GM19463 (cell line): Measurements from ENCODE around the gene UNC13D.

Experiments used
- ATAC-seq: cut with Tn5 transposase; IDR thresholded peaks from one replicate; pipeline ENCODE4 v1.9.1; 2021; ENCODE audit warnings: mild to moderate bottlenecking, moderate library complexity; ENCODE audit not compliant: unreplicated experiment

The UNC13D gene

GRCh38 chr17:75835654-75835987 is 8.6 kb downstream of the UNC13D start:
- ATAC-seq: no peak

DNA sequence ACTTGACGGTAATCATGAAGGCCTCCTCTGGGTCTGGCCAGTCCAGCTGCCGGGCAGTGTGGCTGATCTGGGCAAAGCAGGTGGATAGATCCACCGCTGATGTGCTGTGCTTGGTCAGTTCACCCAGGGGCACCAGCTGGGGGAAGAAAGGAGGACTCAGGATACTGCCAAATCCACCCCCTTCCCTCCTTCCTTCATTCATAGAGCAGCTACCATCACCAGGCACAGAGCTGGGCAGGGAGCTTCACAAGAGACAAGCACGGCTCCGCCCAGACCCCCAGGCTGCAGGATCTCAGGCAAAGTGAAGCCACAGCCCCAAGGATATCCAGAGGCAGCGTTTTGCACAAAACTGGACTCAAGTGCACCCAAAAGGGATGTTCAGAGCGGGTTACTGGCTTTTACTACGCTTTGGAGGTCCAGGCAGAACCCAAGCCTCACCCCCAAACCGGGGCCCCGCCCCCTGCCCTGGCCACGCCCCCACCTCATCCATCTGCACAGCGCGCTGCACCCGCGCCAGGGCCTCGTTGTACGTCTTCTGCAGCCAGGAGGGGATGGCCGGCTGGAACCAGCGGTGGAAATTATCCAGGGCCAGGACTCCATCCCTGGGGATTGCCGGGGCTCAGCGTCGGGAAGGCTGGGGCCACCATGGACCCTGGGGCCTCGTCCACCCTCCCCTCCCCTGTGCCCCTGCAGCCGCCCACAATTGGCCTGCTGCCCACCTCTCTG is 9.1 kb downstream of the UNC13D start:
- ATAC-seq: no peak

DNA sequence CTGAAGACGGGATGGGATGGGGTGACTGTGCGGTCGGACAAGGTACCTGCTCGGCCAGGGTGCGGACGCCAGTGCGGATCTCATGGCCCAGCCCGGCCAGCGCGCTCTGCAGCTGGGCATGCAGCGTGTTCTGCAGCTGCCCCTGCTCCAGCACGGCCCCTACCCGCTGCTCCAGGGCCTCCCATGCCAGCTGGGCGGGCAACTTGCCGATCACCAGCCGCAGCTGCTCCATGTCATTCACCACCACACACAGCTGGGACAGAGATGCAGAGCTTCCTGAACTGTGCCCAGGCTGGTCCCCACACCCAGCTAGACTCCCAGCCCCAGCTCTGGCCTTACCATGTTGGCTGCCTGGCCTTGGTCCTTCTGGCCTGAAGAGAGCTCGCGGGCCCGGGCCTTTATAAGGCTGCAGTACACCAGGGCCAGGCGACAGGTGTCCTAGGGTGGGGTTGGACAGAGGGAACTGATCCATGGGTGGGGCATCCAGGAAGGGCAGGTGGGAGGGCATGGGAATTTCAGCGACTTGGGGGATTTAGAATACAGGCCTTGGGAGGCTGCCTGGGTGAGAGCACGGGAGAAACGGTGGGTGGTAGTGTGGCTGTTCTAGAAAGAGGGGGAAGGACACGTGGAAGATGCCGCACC is 9.8 kb downstream of the UNC13D start:
- ATAC-seq: no peak

DNA sequence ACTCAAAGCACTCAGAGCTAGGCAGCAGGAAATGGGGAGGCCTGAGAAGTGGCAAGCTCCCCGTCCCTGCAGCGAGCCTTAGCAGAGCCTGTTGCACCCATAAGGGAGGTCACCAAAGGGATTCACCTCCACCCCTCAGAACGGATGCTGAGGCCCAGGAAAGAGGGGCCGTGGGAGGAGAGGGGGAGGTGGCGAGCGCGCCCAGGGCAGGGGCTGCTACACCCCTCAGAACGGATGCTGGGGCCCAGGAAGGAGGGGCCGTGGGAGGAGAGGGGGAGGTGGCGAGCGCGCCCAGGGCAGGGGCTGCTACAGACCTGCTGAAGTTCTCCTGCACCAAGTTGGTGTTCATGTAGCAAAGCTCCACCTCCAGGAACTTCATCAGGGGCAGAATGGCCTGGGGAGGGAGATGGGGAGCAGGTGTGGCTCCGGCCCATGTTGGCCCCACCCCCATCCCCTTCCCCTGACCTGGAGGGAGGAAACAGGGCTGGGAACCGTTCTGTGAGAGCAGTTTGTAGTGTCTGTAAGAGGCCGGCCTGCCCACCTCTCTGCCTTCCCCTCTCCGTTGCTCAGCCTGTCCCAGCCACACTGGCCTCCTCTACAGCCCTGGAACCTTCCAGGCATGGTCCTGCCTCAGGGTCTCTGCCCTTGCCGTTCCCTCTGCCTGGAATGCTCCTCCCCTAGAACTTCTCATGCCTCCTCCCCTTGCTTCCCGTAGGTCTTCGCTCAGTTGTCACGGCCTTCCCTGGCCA is 11.4 kb downstream of the UNC13D start:
- ATAC-seq: no peak

- ATAC-seq: no peak
Observed at GRCh38 chr17:75832164-75832651, 12.0 kb downstream of the UNC13D start.

DNA sequence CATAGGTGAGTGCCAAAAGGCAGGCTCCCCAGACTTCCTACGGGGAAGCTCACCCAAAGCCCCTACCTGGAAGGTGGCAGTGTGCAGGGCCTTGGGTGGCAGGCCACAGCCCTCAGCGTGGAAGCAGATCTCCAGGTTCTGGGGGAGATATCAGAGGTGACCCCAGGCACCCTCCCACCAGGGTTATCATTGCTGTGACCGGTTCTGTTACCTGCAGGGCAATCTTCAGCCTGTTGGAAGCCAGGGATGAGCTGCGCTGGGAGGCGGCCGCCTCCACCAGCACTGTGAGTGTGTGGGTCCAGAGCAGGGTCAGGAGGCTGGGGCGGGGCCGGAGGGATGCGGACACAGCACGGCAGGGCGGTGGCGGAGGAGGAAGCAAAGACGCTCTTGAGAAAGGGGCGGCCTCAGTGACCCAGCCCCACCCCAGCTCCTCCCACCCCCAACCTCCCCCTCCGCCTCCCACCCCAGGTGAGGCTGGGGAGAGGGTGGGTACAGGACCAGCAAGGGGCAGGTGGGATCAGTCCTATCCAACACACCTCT is 13.1 kb downstream of the UNC13D start:
- ATAC-seq: no peak

GRCh38 chr17:75830164-75831031 is 13.8 kb downstream of the UNC13D start:
- no peak for ATAC-seq

- no peak for ATAC-seq
Observed at GRCh38 chr17:75829747-75830146, 14.5 kb downstream of the UNC13D start.

- no peak for ATAC-seq
Observed at GRCh38 chr17:75828741-75829140, 15.5 kb downstream of the UNC13D start.

- no peak for ATAC-seq
Observed at GRCh38 chr17:75828076-75828400, 16.2 kb downstream of the UNC13D start.

DNA sequence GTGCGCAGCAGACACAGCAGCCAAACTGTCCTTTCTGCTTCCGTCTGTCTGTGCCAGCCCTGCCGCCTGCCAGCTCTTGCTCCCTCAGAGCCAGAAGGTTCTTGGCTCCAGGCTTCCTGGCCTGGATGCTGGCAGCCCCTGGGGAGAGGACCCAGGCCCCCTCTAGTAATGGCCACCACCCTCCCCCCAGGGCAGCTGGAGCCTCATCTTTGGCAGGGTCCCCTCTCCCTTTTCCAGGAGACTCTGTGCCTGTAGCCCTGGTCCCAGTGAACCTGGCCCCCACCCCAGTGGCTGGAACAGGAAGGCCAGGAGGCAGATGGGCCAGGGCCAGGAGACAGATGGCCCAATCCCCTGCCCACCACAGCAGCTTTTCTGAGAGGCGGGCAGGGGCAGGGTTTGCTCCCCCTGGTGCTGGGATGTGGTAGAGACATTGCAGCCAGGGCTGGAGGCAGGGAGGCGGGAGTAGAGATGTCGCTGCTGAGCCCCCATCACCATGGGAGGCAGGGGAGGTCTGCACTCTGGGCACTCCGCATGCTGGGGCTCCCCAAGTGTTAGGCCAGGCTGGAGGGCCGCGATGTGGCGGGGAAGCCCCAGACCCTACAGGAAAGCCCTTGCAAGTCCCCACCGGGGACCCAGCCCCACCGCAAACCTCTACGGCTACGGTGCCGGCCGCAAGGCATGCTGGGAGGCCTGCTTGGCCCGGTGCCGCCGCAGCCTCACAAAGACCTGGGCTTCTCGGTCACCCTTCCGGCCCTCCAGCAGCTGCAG is 16.7 kb downstream of the UNC13D start:
- no peak for ATAC-seq

DNA sequence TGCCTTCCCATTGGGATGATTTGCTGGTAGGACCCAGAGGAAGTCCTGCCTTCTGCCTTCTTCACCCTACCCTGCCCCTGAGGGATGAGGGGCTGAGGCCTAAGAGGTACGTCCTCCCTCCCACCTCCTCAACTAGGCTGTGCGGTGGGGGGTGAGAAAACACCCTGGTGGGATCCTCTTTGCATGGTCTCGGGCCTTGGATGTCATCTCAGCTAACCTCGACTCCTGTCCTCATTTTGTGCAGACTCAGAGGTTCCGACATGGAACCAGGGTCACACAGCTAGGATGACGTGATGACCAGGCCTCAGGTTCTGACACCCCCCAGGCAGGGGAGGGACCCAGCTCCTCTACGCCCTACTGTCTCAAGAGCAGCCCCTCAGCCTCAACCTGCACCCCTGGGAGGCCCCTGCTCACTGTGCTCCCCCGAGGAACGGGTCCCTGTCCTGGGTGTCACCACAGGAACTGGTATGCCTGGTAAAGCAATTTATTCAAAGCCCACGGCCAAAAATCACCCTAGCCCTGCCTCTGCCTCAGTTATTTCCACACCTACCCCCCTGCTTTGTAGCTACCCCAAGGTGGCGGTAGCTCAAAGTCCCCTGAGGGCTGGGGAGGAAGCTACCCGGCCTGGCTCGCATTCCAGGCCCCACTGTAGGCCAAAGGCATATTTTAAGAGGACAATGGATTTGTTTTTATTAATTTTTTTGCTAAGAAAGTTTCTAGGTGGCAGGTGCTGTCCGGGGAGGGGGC is 17.5 kb downstream of the UNC13D start:
- ATAC-seq: no peak

DNA sequence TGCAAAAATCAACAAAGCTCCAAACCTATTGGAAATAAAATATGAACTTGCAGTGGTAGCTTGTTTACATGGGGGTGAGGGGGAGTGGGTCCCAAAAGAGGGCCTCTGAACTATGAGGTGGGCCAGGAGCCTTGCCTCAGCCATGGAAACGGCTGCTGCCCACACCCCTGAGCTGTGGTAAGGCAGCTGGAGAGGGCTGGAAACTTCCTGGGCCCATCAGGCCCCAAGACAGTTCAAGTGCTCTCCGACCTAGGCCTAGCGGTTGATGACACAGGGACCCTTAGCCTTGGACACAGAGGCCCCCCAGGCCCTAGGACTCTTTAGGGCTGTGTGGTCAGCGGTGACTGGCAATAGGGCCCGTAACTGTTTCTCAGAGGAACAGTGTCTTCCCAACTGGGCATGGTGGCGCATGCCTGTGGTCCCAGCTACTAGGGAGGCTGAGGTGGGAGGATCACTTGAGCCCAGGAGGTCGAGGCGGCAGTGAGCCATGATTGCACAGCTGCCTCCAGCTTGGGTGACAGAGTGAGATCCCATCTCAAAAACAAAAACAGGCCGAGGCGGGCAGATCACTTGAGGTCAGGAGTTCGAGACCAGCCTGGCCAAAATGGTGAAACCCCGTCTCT is 18.3 kb downstream of the UNC13D start:
- no peak for ATAC-seq

GRCh38 chr17:75825149-75825552 is 19.1 kb downstream of the UNC13D start:
- no peak for ATAC-seq

DNA sequence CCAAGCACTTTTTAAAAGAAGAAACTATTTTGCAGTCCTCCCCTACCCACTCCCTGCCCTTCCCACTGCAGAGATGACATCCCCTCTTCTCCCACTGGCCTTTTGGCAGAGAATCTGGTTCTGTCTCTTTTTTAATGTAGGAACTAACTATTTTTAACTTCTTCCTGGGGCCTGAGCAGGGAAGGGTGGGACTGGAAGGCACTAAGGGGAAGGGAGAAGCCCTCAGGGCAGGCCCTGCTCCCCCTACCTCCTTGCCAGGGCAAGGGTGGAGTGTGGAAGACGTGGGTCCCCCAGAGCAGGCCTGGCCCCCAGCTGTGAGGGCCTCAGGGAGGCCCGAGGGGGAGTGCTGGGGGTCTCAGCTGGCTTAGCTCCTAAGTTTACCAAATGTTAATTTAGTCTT is 19.5 kb downstream of the UNC13D start:
- ATAC-seq: no peak

- ATAC-seq: no peak
Observed at GRCh38 chr17:75824050-75824552, 20.1 kb downstream of the UNC13D start.

DNA sequence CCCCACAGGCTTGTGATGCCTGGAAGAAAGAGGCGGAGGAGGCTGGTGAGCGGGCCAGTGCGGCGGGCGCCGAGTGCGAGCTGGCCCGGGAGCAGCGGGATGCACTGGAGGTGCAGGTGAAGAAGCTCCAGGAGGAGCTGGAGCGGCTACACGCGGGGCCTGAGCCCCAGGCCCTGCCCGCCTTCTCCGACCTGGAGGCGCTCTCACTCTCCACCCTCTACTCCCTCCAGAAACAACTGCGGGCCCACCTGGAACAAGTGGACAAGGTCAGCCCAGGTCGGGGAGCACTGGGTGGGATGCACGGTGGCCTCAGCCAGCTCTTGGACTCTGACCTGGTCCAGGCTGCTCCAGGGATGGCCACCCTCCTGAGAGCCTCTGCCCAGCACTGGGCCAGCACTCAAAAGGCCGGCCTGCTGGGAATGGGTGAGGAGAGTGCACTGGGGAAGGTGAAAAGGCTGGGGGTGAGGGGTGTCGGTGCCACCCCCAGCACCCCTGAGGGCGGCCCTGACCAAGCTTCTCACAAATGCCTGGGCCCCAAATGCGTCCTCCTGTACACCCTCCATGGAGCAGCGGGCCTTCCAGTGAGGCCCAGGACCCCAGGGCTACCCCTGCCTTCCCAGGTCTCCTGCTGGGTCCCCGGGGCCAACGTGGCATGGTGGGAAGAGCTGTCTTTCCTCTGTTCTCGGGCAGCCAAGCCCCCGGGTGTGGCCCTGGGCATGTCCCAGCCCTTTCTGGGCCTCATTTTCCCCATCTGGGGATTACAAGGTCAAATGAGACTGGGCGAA is 20.8 kb downstream of the UNC13D start:
- no peak for ATAC-seq

DNA sequence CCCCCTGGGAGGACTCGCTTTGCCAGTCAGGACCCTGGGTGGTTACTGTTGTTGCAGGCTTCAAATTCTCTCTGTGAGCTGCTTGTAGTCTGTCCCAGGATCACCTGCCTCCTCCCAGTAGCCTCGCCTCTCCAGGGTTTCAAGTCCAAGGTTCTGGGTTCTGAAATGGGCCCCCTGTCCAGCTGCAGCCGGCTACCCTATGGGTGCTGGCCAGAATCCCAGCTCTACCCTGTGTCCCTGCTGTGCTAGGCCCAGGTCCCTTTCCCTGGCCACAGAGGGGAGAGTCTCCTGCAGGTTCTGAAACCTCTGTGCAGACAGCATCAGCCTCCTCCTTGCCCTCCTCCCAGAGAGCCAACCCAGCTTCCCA is 21.4 kb downstream of the UNC13D start:
- no peak for ATAC-seq
